HG03575 (cell line): ENCODE measurements around the gene PLEKHA4.
"Not testable (repeated sequence)": the region's sequence is repeated elsewhere in the genome, so short reads cannot be mapped to it uniquely, and the experiment has no call there.

Source experiments
- ATAC-seq: cut with Tn5 transposase; IDR thresholded peaks from one replicate; pipeline ENCODE4 v1.9.1; 2021; ENCODE audit not compliant: unreplicated experiment, insufficient number of reproducible peaks, low FRiP score; ENCODE audit errors: extremely low read depth

Gene PLEKHA4

DNA sequence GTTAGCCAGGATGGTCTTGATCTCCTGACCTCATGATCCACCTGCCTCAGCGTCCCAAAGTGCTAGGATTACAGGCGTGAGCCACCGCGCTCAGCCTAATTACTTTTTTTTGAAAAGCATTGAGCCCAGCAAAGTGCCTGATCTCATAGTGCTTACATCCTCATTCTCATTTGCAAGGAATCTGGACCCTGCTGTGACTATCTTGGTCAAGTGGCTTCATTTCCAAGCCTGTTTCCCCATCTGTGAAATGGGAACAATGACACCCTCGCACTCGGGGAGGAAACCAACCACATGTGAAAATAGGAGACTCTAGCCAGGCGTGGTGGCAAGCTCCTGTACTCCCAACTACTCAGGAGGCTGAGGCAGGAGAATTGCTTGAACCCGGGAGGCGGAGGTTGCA lies 1.6 kb upstream of the PLEKHA4 start:
- ATAC-seq, result no peak

- no peak for ATAC-seq
Measured at GRCh38 chr19:48867746-48868113, 687 bp downstream of the PLEKHA4 start.

GRCh38 chr19:48867123-48867745 lies 1.2 kb downstream of the PLEKHA4 start:
- no peak for ATAC-seq

GRCh38 chr19:48866692-48867091 lies 1.7 kb downstream of the PLEKHA4 start:
- no peak for ATAC-seq

- ATAC-seq, result no peak
Measured at GRCh38 chr19:48862827-48863226, 5.6 kb downstream of the PLEKHA4 start.

DNA sequence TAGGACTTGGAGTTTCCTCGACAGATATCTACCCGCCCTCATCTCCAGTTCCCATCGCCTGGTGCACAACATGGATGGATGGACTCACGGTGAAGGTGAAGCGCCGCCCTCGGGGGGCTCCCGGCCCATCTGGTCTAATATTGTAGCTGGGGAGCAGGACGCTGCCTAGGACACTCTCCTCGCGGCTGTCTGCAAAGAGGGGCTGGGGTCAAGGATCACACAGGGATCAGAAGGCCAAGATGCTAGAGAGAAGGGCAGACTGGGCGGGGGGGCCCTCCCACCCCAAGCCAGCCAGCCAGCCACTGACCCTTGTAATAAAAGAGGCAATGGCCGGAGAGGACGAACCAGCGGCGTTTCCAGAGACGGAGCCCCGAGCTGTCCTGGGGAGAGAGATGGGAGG lies 7.1 kb downstream of the PLEKHA4 start:
- ATAC-seq, result no peak

DNA sequence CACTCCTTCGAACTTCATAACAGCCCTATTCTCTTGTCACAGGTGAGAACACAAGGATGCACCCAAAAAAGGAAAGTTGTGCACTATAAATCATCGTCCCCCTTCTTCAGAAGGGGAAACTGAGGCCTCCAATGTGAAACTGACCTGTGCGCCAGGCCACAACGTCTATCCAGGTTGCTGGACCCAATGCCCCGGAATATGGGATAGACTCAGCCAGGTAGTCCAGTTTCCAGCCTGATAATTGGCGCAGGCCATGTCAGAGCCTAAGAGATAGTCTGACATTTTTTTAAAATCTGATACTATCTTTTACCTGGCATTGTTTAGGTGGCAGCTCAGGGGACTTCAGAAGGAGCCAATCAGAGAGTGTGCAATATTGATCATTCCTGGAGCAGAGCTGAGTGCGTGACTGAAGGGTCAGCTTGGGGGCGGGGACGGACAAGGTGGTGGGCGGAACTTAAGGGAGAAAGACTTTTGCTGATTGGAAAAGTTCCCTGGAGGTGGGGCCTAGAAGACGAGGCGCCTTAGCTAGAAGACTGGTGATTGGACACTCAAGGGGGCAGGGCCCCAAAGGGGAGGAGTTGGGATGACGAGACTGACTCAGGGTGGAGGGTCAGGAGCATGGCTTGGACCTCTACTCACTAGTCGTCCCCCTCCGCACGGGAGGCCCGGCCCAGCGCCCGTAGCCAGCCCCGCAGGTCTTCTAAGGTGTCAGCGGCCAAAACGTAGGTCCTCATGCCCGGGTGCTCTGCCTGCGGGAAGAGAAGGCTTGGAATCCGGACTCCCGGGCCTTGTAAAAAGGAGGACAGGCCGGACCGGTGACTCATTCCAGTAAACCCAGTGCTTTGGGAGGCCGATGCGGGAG lies 8.5 kb downstream of the PLEKHA4 start:
- no peak for ATAC-seq

- no peak for ATAC-seq
Measured at GRCh38 chr19:48858984-48859710, 9.3 kb downstream of the PLEKHA4 start.

DNA sequence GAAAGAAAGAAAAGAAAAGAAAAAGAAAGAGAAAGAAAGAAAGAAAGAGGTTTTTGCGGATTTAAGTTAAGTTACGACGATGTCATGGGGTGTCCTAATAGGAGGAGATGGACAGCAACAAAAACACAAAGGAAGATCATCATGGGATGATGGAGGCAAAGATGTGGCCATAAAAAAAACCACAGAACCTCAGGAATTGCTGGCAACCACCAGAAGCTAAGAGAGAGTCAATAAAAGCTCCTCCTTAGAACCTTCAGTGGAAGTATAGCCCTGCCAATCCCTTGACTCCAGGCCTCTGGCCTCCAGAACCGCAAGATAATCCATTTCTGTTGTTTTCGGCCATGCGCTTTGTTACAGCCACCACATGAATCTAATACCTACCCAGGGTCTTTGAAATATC lies 11.5 kb downstream of the PLEKHA4 start:
- no peak for ATAC-seq

DNA sequence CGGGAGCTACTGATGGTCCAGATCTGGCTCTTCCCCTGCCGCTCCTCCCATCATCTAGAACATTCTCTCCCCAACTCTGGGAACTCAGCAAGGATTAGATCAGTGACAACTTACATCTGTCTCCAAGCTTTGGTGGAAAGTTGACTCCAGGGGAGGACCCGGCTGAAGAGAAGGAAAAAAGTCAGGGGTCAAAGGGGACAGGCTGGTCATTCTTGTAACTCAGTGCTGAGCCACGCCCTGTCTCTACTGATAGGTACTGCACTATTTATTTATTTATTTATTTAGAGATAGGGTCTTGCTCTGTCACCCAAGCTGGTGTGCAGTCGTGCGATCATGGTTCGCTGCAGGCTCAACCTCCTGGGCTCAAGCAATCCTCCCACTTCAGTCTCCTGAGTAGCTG lies 14.3 kb downstream of the PLEKHA4 start:
- no peak for ATAC-seq

DNA sequence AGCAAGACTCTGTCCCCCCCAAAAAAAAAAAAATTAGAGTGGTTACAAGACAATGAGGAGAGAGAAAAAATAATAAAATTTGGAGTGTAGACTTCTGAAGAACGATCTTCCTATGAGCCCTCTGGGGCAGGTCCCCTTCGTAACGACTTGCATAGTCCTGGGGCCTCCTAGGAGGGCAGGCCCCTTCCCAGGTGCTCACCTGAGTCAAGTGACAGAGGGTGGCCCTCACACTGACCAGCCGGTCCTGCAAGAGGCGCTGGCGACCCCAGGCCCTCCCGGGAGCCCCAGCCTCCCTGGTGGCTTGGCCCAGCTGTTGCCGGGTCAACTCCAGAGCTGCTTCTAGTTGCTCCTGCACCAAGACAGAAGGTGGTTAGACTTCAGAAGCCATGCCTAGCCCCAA lies 14.9 kb downstream of the PLEKHA4 start:
- ATAC-seq, result no peak

DNA sequence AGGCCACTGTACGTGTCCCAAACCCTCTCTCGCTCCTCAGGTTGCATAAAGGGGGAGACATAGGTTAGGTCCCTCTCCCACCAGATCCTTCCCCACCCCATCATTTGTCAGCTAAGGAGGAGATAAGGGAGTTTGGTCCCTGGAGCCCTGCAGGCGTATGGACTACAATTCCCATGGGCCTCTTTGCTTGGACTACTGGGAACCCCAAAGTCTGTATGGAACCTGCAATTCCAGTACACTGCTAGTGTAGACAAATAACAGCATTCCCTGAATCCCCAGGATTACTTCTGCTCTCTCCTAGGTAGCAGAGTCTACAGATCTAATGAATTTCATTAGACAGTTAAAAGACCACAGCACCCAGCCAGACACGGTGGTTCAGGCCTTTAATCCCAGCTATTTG lies 16.1 kb downstream of the PLEKHA4 start:
- no peak for ATAC-seq

DNA sequence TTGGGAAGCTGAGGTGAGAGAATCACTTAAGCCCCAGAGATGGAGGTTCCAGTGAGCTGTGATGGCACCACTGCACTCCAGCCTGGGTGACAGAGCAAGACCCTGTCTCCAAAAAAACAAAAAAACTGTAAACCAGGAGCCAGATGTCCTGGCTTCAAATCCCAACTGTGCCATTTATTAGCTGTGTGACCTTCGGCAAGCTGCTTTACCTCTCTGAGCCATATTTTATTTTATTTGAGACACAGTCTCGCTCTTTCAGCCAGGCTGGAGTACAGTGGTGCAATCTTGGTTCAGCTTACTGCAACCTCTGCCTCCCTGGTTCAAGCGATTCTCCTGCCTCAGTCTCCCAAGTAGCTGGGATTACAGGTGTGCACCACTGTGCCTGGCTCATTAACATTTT lies 21.8 kb downstream of the PLEKHA4 start:
- not testable (repeated sequence) for ATAC-seq

- ATAC-seq, result no peak
Measured at GRCh38 chr19:48845384-48845783, 23.0 kb downstream of the PLEKHA4 start.

DNA sequence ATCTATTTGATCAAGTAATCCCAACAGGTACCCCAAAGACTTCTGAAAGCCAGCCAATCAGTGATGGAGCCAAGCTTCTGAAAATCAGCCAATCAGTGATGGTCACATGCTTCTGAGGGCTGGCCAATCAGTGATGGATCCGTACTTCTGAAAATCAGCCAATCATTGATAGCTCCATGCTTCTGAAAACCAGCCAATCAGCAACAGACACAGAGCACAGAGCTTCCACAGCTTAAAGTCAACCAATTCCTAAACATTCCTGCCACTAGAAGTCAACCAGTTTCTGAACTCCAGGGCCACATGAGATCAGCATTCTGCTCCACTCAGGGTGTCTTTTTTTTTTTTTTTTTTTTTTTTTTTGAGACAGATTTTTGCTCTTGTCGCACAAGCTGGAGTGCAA lies 23.9 kb downstream of the PLEKHA4 start:
- no peak for ATAC-seq

- no peak for ATAC-seq
Measured at GRCh38 chr19:48842789-48843162, 25.6 kb downstream of the PLEKHA4 start.

- no peak for ATAC-seq
Measured at GRCh38 chr19:48841571-48841970, 26.8 kb downstream of the PLEKHA4 start.

GRCh38 chr19:48841047-48841446 lies 27.4 kb downstream of the PLEKHA4 start:
- no peak for ATAC-seq

- no peak for ATAC-seq
Measured at GRCh38 chr19:48837687-48838086, 30.7 kb downstream of the PLEKHA4 start.

- ATAC-seq, result no peak
Measured at GRCh38 chr19:48837051-48837524, 31.3 kb downstream of the PLEKHA4 start.
